COR-L47 (cell line): ENCODE results near the gene FUBP1.
A peak's percentile ranks its signal among the peaks of the same experiment; 100 is the strongest.
"Not testable (repeated sequence)": the region's sequence is repeated elsewhere in the genome, so short reads cannot be mapped to it uniquely, and the experiment has no call there.

Experiments
- DNase-seq: peaks from one replicate; lab custom pipeline; 2025; lab: John Stamatoyannopoulos, UW

The FUBP1 gene, protein sequence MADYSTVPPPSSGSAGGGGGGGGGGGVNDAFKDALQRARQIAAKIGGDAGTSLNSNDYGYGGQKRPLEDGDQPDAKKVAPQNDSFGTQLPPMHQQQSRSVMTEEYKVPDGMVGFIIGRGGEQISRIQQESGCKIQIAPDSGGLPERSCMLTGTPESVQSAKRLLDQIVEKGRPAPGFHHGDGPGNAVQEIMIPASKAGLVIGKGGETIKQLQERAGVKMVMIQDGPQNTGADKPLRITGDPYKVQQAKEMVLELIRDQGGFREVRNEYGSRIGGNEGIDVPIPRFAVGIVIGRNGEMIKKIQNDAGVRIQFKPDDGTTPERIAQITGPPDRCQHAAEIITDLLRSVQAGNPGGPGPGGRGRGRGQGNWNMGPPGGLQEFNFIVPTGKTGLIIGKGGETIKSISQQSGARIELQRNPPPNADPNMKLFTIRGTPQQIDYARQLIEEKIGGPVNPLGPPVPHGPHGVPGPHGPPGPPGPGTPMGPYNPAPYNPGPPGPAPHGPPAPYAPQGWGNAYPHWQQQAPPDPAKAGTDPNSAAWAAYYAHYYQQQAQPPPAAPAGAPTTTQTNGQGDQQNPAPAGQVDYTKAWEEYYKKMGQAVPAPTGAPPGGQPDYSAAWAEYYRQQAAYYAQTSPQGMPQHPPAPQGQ

DNA sequence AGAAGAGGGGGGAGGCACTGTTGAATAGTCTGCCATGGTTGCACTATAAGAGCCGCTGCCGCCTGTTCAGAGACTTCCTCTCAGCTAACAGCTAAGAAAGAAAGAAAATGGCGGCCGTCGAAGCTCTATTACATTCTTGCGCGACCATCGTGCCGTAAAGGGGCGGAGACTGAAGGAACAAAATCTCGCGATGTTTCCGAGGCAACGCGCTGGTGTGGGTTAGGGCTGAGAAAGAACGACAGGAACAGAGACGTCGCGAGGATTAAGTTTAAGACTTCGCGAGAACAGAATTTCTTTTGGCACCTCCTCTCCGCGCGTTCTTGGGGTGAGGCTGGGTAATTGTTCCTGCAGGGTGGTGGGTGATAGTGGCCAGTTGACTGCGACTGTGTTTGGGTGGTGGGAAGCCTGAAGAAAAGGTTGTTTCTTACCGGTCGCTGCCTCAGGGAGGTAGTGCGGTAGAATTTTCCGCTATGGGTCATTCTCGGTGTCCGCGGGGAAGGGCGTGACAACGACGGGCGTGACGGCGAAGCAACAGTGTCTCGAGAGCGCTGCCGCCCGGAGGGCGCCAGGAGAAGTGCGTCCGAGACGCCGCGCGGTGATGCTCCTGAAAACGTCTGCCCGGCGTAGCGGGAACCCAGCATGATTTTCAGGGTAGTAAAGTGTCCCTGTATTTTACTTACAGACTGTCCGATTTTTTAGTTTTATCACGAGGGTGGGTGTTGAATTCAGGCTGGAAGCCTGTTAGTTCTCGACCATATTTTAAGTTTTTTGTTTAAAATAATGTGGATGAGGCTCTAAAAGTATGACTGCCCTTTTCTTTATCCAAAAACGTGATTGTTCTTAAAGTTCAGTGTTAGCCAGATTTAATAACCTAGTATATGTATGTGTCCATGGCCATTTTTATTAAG is at the start of gene FUBP1:
Gene FUBP1 (minus strand): TSS at position 104 of the 908 bp plus-strand sequence. CDS start 68 bp downstream, at position 36.
- DNase-seq: peak; percentile 99

DNA sequence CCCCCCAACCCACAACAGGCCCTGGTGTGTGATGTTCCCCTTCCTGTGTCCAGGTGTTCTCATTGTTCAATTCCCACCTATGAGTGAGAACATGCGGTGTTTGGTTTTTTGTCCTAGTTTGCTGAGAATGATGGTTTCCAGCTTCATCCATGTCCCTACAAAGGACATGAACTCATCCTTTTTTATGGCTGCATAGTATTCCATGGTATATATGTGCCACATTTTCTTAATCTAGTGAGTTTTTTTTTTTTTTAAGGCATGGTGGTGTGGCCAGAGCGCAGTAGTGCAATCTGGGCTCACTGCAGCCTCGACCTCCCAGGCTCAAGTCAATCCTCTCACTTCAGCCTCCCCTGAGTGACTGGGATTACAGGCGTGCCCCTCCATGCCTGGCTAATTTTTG is 42.3 kb upstream of the FUBP1 start:
- DNase-seq: not testable (repeated sequence)

DNA sequence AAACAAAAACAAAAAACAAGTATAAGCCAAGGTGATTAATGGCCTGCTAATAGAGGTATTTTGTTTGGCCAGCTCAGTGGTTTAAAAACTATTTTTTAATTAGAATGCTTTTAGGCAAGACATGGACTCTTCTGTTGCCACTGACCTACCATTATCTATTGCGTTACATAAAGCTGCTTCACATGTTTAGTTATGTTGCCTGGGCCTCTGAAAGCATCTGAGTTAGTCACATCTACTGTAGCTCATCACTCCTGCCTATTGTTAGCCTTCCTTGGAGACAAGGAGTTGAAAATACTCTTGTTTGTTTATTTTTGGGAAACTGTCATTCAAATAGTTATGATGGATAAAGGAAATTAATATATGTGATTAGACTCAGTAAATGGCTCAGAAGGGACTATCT is 40.2 kb upstream of the FUBP1 start:
- DNase-seq: no peak

- DNase-seq: no peak
Observed at GRCh38 chr1:78015148-78015547, 36.3 kb upstream of the FUBP1 start.

DNA sequence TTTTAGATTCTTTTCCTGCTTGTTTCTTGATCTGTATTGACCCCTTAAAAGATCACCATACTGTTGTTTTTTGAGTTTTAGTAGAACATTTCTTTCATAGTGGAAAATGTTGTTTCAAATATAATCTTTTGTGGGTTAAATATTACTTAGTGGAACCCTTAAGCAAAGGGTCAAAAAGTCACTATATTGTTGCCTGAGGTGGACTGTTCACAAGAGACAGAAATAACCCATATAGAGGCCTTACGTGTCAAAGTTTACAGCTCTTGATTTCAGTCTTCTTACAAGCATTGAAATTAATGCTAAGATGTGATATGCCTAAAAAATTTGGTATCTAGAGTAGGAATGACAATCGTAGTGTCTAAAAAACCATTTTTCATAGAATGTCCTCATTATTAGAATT is 32.2 kb upstream of the FUBP1 start:
- DNase-seq: no peak

DNA sequence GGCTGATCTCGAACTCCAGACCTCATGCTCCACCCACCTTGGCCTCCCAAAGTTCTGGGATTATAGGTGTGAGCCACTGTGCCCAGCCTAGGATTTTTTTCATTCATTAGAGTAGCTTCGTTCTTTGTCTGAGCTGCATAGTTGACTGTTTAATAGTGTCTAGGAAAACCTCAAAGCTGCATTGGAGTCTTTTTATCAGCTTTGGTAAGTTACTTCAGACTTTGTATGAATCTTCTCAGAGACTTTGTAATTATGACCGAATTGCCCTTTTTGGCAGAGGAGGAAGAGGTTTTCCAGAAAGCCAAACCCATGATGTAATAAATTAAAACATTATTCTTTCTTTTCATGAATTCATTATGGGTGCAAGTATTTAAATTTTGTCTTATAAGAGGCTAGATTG is 31.0 kb upstream of the FUBP1 start:
- no peak for DNase-seq

- no peak for DNase-seq
Observed at GRCh38 chr1:78009276-78009675, 30.4 kb upstream of the FUBP1 start.

- DNase-seq: no peak
Observed at GRCh38 chr1:78007677-78008341, 28.9 kb upstream of the FUBP1 start.

- DNase-seq: no peak
Observed at GRCh38 chr1:78006521-78006920, 27.6 kb upstream of the FUBP1 start.

DNA sequence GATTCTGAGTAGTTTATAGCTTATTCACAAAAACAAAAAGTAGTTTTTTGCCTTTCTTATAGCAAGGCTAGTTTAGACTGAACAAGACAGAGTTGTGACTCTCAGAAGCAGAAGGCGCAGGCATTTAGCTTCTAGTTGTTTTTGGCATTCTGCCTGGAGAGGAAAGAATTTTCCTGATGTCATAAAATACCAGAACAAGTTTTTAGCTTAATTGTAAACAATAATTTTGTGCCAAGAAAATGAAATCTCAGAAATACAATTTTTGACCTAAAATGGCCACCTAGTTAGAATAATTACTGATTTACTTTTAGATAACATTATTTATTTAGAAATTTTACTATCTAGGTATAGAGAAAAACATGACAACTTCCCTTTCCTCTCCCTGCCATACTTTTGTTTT is 26.9 kb upstream of the FUBP1 start:
- no peak for DNase-seq

GRCh38 chr1:78005448-78005722 is 26.5 kb upstream of the FUBP1 start:
- DNase-seq: no peak

GRCh38 chr1:78004719-78005447 is 26.0 kb upstream of the FUBP1 start, which contains the start of gene DNAJB4:
DNAJB4 (plus strand) TSS chr1:78004939; CDS start chr1:78005111, 172 bp downstream.
- no peak for DNase-seq

DNA sequence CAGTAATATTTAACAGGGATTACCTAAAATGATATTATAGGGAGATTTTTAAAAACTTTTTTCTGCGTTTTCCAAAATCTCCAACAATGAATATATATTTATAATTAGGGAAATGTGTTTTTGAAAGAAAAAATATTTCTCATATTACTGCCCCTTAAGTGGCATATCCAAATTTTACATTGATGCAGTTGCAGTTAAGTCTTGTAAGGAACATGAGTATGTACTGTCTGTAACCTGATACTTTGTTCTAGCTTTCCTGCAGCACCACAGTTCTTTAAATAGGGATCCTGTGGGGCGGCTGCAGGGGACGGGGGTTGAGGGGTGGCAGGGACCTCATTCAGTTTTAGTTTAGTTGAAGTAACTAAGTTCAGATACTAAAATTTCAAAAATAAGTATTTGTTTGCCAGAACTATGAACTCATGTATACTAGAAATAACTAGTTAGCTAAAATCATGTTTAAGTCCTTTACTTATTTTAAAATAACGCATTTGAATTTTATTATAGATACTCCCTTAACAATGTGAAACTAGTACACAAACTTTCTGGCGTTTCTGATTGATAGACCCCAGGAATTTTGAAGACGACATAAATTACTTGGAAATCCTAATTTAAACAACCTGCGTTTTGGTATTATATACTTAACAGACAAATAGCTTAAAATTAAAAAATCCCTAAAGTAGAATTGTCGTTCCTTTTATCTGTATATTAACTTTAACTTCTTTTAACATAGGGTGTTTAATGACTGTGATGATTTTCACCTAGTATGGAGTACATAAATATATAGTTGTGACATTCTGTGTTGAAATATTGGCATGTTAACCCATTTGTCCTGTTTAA is 25.2 kb upstream of the FUBP1 start:
- DNase-seq: no peak

- no peak for DNase-seq
Observed at GRCh38 chr1:78003070-78003746, 24.3 kb upstream of the FUBP1 start.

GRCh38 chr1:78000536-78000935 is 21.7 kb upstream of the FUBP1 start:
- not testable (repeated sequence) for DNase-seq

- DNase-seq: no peak
Observed at GRCh38 chr1:77996734-77997133, 17.9 kb upstream of the FUBP1 start.

- peak; percentile 24 for DNase-seq
Observed at GRCh38 chr1:77994117-77994705, 15.3 kb upstream of the FUBP1 start.

GRCh38 chr1:77991638-77992037 is 12.8 kb upstream of the FUBP1 start:
- DNase-seq: no peak

GRCh38 chr1:77990629-77991204 is 11.8 kb upstream of the FUBP1 start:
- DNase-seq: no peak
